Fibroblast of pulmonary artery (primary cell): ENCODE results near the gene ALKAL2.

Source experiments
- DNase-seq: peaks from one replicate; pipeline ENCODE4 v3.0.0-alpha.2; 2010; ENCODE audit warnings: low read depth
- H3K4me3 ChIP-seq: replicated peaks from 2 replicates; pipeline ENCODE4 v1.5.1; 2011; ENCODE audit warnings: low read depth, mild to moderate bottlenecking, control low read depth, low read length, moderate library complexity
- CTCF ChIP-seq: IDR thresholded peaks from 2 replicates; pipeline ENCODE4 v1.5.1; 2011; ENCODE audit warnings: mild to moderate bottlenecking, control low read depth, low read length, inconsistent platforms; ENCODE audit errors: missing control alignments

The ALKAL2 gene

GRCh38 chr2:279956-280649, 7.8 kb downstream of the ALKAL2 start:
- no peak overlapping the region for H3K4me3 ChIP-seq
- DNase-seq, result no peak
- no peak for TF ChIP-seq CTCF

GRCh38 chr2:279366-279765, 8.5 kb downstream of the ALKAL2 start:
- TF ChIP-seq CTCF, result no peak
- no peak overlapping the region for H3K4me3 ChIP-seq
- DNase-seq, result no peak

GRCh38 chr2:278927-279320, 9.0 kb downstream of the ALKAL2 start:
- H3K4me3 ChIP-seq, result no peak overlapping the region
- no peak for TF ChIP-seq CTCF
- DNase-seq, result peak; percentile 60

GRCh38 chr2:278312-278926, 9.5 kb downstream of the ALKAL2 start:
- DNase-seq, result no peak
- no peak for TF ChIP-seq CTCF
- H3K4me3 ChIP-seq, result no peak overlapping the region

- no peak for DNase-seq
- H3K4me3 ChIP-seq, result no peak overlapping the region
- TF ChIP-seq CTCF, result no peak
These were observed 12.4 kb downstream of the ALKAL2 start for GRCh38 chr2:275466-275865.

GRCh38 chr2:274503-274902, 13.4 kb downstream of the ALKAL2 start:
- no peak overlapping the region for H3K4me3 ChIP-seq
- DNase-seq, result no peak
- TF ChIP-seq CTCF, result no peak

GRCh38 chr2:273333-273732, 14.6 kb downstream of the ALKAL2 start:
- no peak overlapping the region for H3K4me3 ChIP-seq
- DNase-seq, result no peak
- no peak for TF ChIP-seq CTCF
